HL-60/S4 (cell line): ENCODE results near the gene ADIPOR2.
"Not testable (repeated sequence)": the region's sequence is repeated elsewhere in the genome, so short reads cannot be mapped to it uniquely, and the experiment has no call there.

Experiments
- in situ Hi-C: fragments of 300-500 bp; cut with MboI; formaldehyde crosslinking; loops from 2 replicates; pipeline ENCODE4 v1.14.3; 2022; ENCODE audit warnings: low sequenced_read_pairs

ADIPOR2 gene

GRCh38 chr12:1663440-1664132 is 27.3 kb upstream of the ADIPOR2 start:
- in situ Hi-C loops, result no loop called here

- in situ Hi-C loops, result no loop called here
Observed at GRCh38 chr12:1665366-1665765, 25.5 kb upstream of the ADIPOR2 start.

GRCh38 chr12:1666215-1666614 is 24.7 kb upstream of the ADIPOR2 start:
- in situ Hi-C loops, result no loop called here

GRCh38 chr12:1666685-1667162 is 24.1 kb upstream of the ADIPOR2 start:
- in situ Hi-C loops, result no loop called here

GRCh38 chr12:1668833-1669543 is 21.9 kb upstream of the ADIPOR2 start:
- in situ Hi-C loops, result no loop called here

GRCh38 chr12:1670358-1671268 is 20.3 kb upstream of the ADIPOR2 start:
- in situ Hi-C loops, result no loop called here

- in situ Hi-C loops, result no loop called here
Observed at GRCh38 chr12:1676043-1676442, 14.8 kb upstream of the ADIPOR2 start.

GRCh38 chr12:1680804-1681492 is 9.9 kb upstream of the ADIPOR2 start:
- in situ Hi-C loops, result no loop called here

- in situ Hi-C loops, result no loop called here
Observed at GRCh38 chr12:1681493-1681807, 9.4 kb upstream of the ADIPOR2 start.

GRCh38 chr12:1688086-1688710 is 2.7 kb upstream of the ADIPOR2 start:
- in situ Hi-C loops, result no loop called here

GRCh38 chr12:1691123-1692007 is 495 bp downstream of the ADIPOR2 start:
- in situ Hi-C loops, result no loop called here

GRCh38 chr12:1692226-1692625 is 1.4 kb downstream of the ADIPOR2 start:
- in situ Hi-C loops, result no loop called here

GRCh38 chr12:1692895-1693610 is 2.2 kb downstream of the ADIPOR2 start:
- in situ Hi-C loops, result no loop called here

- in situ Hi-C loops, result not testable (repeated sequence)
Observed at GRCh38 chr12:1695097-1695496, 4.2 kb downstream of the ADIPOR2 start.

GRCh38 chr12:1695886-1696670 is 5.2 kb downstream of the ADIPOR2 start:
- in situ Hi-C loops, result no loop called here

- in situ Hi-C loops, result no loop called here
Observed at GRCh38 chr12:1696800-1697199, 5.9 kb downstream of the ADIPOR2 start.

- in situ Hi-C loops, result no loop called here
Observed at GRCh38 chr12:1697271-1697670, 6.4 kb downstream of the ADIPOR2 start.

GRCh38 chr12:1698720-1699119 is 7.8 kb downstream of the ADIPOR2 start:
- in situ Hi-C loops, result no loop called here
